Liver (tissue), 3 donors: ENCODE results near the gene PSMD5.

Experiments used
- FOXA1 ChIP-seq: IDR thresholded peaks from 2 replicates; pipeline ENCODE4 v1.6.1; 2016; ENCODE audit warnings: antibody characterized with exemption
- RXRA ChIP-seq, 2 donors: IDR thresholded peaks; 2 replicates each; pipeline ENCODE4 v1.6.1; 2017 to 2018; ENCODE audit warnings: antibody characterized with exemption in 2 of 2, mild to moderate bottlenecking in 1 of 2
- SP1 ChIP-seq: IDR thresholded peaks from 2 replicates; pipeline ENCODE4 v1.6.1; 2018; ENCODE audit warnings: antibody characterized with exemption, mild to moderate bottlenecking
- TAF1 ChIP-seq: conservative IDR thresholded peaks from 2 replicates; pipeline ENCODE4 v1.6.1; 2016; ENCODE audit warnings: antibody characterized with exemption, mild to moderate bottlenecking
- YY1 ChIP-seq: IDR thresholded peaks from 2 replicates; pipeline ENCODE4 v1.6.1; 2016; ENCODE audit warnings: antibody characterized with exemption, mild to moderate bottlenecking
- TF ChIP-seq, protein P1 (sequence below): fragments of 150-350 bp; IDR thresholded peaks from 2 replicates; pipeline ENCODE4 v1.5.1; 2017; ENCODE audit warnings: improper control_type of control experiment, low read depth, low read length; ENCODE audit not compliant: missing input control
- TF ChIP-seq, protein P2 (sequence below): IDR thresholded peaks from 2 replicates; pipeline ENCODE4 v1.6.1; 2016; ENCODE audit warnings: antibody characterized with exemption
- TF ChIP-seq, protein P3 (sequence below): IDR thresholded peaks from 2 replicates; pipeline ENCODE4 v1.6.1; 2016; ENCODE audit warnings: antibody characterized with exemption, mild to moderate bottlenecking
- donor health status: healthy.
- donor health status: healthy.

DNA sequence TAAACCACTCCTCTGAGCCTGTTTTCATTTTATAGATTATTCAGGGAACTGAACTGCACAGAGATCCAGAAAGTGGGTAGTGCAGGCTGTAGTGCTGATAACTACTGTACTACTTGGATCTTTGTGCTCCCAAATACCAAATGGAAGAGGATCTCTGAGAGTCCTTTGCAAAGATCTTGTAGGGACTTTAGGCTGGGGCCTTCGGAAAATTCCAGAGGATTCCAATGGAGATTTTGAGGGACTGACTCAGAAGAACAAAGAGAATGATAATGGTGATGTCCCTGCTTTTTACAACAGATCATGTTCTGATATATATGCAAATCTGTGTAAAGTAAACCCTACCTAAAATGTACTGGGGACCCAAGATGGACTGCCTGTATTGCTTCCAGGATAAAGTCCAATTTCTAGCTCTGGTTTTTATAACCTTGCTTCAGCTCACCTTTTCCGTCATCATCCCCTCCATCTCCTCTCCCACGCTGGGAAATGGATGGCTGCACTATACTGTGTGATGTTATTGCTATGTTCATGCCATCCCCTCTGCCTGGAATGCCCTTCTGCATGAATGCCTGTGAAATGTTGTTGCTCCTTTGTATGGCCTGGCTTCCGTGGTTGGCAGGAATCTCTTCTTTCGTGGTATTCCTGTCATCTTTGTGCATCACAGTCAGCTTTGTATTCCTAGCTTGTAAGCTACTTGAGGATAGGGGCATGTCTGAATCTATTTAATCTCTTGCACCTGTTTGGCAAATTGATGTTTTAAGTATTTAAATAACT lies 9.7 kb upstream of the PSMD5 start:
- TF ChIP-seq, protein P1, sequence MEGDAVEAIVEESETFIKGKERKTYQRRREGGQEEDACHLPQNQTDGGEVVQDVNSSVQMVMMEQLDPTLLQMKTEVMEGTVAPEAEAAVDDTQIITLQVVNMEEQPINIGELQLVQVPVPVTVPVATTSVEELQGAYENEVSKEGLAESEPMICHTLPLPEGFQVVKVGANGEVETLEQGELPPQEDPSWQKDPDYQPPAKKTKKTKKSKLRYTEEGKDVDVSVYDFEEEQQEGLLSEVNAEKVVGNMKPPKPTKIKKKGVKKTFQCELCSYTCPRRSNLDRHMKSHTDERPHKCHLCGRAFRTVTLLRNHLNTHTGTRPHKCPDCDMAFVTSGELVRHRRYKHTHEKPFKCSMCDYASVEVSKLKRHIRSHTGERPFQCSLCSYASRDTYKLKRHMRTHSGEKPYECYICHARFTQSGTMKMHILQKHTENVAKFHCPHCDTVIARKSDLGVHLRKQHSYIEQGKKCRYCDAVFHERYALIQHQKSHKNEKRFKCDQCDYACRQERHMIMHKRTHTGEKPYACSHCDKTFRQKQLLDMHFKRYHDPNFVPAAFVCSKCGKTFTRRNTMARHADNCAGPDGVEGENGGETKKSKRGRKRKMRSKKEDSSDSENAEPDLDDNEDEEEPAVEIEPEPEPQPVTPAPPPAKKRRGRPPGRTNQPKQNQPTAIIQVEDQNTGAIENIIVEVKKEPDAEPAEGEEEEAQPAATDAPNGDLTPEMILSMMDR: no peak
- TF ChIP-seq, protein P2, sequence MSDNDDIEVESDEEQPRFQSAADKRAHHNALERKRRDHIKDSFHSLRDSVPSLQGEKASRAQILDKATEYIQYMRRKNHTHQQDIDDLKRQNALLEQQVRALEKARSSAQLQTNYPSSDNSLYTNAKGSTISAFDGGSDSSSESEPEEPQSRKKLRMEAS: no peak
- TF ChIP-seq YY1 (no peak), TAF1 (no peak), RXRA (IDR thresholded peaks at IDR 0.05) (no peak), FOXA1 (no peak), SP1 (no peak)
- TF ChIP-seq, protein P3, sequence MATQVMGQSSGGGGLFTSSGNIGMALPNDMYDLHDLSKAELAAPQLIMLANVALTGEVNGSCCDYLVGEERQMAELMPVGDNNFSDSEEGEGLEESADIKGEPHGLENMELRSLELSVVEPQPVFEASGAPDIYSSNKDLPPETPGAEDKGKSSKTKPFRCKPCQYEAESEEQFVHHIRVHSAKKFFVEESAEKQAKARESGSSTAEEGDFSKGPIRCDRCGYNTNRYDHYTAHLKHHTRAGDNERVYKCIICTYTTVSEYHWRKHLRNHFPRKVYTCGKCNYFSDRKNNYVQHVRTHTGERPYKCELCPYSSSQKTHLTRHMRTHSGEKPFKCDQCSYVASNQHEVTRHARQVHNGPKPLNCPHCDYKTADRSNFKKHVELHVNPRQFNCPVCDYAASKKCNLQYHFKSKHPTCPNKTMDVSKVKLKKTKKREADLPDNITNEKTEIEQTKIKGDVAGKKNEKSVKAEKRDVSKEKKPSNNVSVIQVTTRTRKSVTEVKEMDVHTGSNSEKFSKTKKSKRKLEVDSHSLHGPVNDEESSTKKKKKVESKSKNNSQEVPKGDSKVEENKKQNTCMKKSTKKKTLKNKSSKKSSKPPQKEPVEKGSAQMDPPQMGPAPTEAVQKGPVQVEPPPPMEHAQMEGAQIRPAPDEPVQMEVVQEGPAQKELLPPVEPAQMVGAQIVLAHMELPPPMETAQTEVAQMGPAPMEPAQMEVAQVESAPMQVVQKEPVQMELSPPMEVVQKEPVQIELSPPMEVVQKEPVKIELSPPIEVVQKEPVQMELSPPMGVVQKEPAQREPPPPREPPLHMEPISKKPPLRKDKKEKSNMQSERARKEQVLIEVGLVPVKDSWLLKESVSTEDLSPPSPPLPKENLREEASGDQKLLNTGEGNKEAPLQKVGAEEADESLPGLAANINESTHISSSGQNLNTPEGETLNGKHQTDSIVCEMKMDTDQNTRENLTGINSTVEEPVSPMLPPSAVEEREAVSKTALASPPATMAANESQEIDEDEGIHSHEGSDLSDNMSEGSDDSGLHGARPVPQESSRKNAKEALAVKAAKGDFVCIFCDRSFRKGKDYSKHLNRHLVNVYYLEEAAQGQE: no peak
